Measurements from ENCODE around the gene ZFYVE9.

GRCh38 chr1:52355436-52355835, 213.5 kb downstream of the ZFYVE9 start:
- TF ChIP-seq CTCF (IDR thresholded peaks at IDR 0.05) (no peak), POLR2AphosphoS5 (IDR thresholded peaks at IDR 0.05) (no peak)

Measured in transverse colon (tissue), 4 donors.